ENCODE measurements around the gene SCN5A.

The SCN5A gene

GRCh38 chr3:38690185-38690584, 40.7 kb upstream of the SCN5A start:
- TF ChIP-seq REST (IDR thresholded peaks at IDR 0.05; ENCODE audit: low read depth): no peak
- no peak for TF ChIP-seq TEAD4 (IDR thresholded peaks at IDR 0.05)
- no peak for TF ChIP-seq YY1 (IDR thresholded peaks at IDR 0.05; ENCODE audit: low read depth)
- no peak for TF ChIP-seq CREB1 (IDR thresholded peaks at IDR 0.05; ENCODE audit: low read depth)
- TF ChIP-seq NFIC (IDR thresholded peaks at IDR 0.05): no peak
- TF ChIP-seq MAX (IDR thresholded peaks at IDR 0.05): no peak
- no peak for TF ChIP-seq TAF1 (IDR thresholded peaks at IDR 0.05; ENCODE audit: low read depth)
- TF ChIP-seq ZBTB7A (IDR thresholded peaks at IDR 0.05; ENCODE audit: low read depth): no peak
- TF ChIP-seq CEBPB (IDR thresholded peaks at IDR 0.05): no peak
- no peak for TF ChIP-seq EGR1 (IDR thresholded peaks at IDR 0.05)

- TF ChIP-seq CEBPB (IDR thresholded peaks at IDR 0.05): no peak
- no peak for TF ChIP-seq TEAD4 (IDR thresholded peaks at IDR 0.05)
- no peak for TF ChIP-seq RAD21 (IDR thresholded peaks at IDR 0.05; ENCODE audit: low read depth)
- no peak for TF ChIP-seq NFIC (IDR thresholded peaks at IDR 0.05)
- TF ChIP-seq ZBTB7A (IDR thresholded peaks at IDR 0.05; ENCODE audit: low read depth): no peak
- no peak for TF ChIP-seq USF1 (IDR thresholded peaks at IDR 0.05)
- no peak for TF ChIP-seq EP300 (IDR thresholded peaks at IDR 0.05; ENCODE audit: borderline replicate concordance)
- TF ChIP-seq YY1 (IDR thresholded peaks at IDR 0.05; ENCODE audit: low read depth): no peak
- TF ChIP-seq TAF1 (IDR thresholded peaks at IDR 0.05; ENCODE audit: low read depth): no peak
- no peak for TF ChIP-seq REST (IDR thresholded peaks at IDR 0.05; ENCODE audit: low read depth)
- TF ChIP-seq CREB1 (IDR thresholded peaks at IDR 0.05; ENCODE audit: low read depth): no peak
- TF ChIP-seq EGR1 (IDR thresholded peaks at IDR 0.05): no peak
- TF ChIP-seq MAX (IDR thresholded peaks at IDR 0.05): no peak
- no peak for TF ChIP-seq TCF12 (IDR thresholded peaks at IDR 0.05; ENCODE audit: low read depth)
- TF ChIP-seq FOXM1 (IDR thresholded peaks at IDR 0.05; ENCODE audit: borderline replicate concordance, low read depth): no peak
Observed at GRCh38 chr3:38689774-38690173, 40.3 kb upstream of the SCN5A start.

GRCh38 chr3:38689346-38689745, 39.9 kb upstream of the SCN5A start:
- TF ChIP-seq EGR1 (IDR thresholded peaks at IDR 0.05) (no peak), RAD21 (IDR thresholded peaks at IDR 0.05; ENCODE audit: low read depth) (no peak), CEBPB (IDR thresholded peaks at IDR 0.05) (no peak), YY1 (IDR thresholded peaks at IDR 0.05; ENCODE audit: low read depth) (no peak), NFIC (IDR thresholded peaks at IDR 0.05) (no peak), EP300 (IDR thresholded peaks at IDR 0.05; ENCODE audit: borderline replicate concordance) (no peak), TAF1 (IDR thresholded peaks at IDR 0.05; ENCODE audit: low read depth) (no peak), FOXM1 (IDR thresholded peaks at IDR 0.05; ENCODE audit: borderline replicate concordance, low read depth) (no peak), CREB1 (IDR thresholded peaks at IDR 0.05; ENCODE audit: low read depth) (no peak), REST (IDR thresholded peaks at IDR 0.05; ENCODE audit: low read depth) (no peak), TCF12 (IDR thresholded peaks at IDR 0.05; ENCODE audit: low read depth) (no peak), USF1 (IDR thresholded peaks at IDR 0.05) (no peak), TEAD4 (IDR thresholded peaks at IDR 0.05) (no peak), ZBTB7A (IDR thresholded peaks at IDR 0.05; ENCODE audit: low read depth) (no peak), MAX (IDR thresholded peaks at IDR 0.05) (no peak)

GRCh38 chr3:38687321-38687720, 37.8 kb upstream of the SCN5A start:
- TF ChIP-seq TAF1 (IDR thresholded peaks at IDR 0.05; ENCODE audit: low read depth) (no peak), FOXM1 (IDR thresholded peaks at IDR 0.05; ENCODE audit: borderline replicate concordance, low read depth) (no peak), TEAD4 (IDR thresholded peaks at IDR 0.05) (no peak), USF1 (IDR thresholded peaks at IDR 0.05) (no peak), CEBPB (IDR thresholded peaks at IDR 0.05) (no peak), NFIC (IDR thresholded peaks at IDR 0.05) (no peak), EGR1 (IDR thresholded peaks at IDR 0.05) (no peak), YY1 (IDR thresholded peaks at IDR 0.05; ENCODE audit: low read depth) (no peak), CREB1 (IDR thresholded peaks at IDR 0.05; ENCODE audit: low read depth) (no peak), TCF12 (IDR thresholded peaks at IDR 0.05; ENCODE audit: low read depth) (no peak), REST (IDR thresholded peaks at IDR 0.05; ENCODE audit: low read depth) (no peak)

All from Ishikawa (cell line).